ENCODE results near the gene PTPRK.

The PTPRK gene

GRCh38 chr6:128099571-128100197 is 420.7 kb downstream of the PTPRK start:
- no peak for TF ChIP-seq CTCF (IDR thresholded peaks at IDR 0.05; ENCODE audit: low read depth, low read length)
- DNase-seq (ENCODE audit: low read depth, low spot score): no peak
- H3K4me3 ChIP-seq (ENCODE audit: low read depth, low read length): no peak overlapping the region
- in situ Hi-C loops (cut with HindIII; ENCODE audit: low sequenced_read_pairs): no loop called here

DNA sequence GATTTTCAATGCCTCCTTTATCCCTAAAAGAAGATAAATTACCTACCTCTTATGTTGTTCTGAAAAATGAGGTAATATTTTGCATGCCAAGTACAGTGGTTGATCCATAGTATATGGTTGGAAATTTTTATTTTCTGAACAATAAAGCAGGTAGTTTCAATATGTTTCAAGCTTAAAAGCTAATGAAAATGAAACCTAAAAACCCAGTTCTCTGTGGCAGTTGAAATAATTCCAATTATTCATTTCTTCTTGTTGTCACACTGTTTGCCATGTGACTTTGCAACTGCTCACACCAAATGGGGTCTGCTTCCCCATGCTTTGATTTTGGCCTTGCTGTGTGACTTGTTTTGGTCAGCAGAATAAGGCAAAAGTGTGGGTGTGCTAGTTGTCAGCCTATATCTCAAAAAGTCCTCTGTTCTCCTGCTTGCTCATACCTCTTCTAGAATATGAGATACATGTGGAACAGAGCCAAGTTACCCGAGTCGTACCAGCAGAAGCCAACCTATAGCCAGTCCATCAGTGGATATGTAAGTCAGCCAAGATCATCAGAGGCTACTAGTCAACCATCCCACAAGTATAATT is 422.3 kb downstream of the PTPRK start:
- peak; percentile 18 for DNase-seq (ENCODE audit: low read depth, low spot score)
- no peak for TF ChIP-seq CTCF (IDR thresholded peaks at IDR 0.05; ENCODE audit: low read depth, low read length)

DNA sequence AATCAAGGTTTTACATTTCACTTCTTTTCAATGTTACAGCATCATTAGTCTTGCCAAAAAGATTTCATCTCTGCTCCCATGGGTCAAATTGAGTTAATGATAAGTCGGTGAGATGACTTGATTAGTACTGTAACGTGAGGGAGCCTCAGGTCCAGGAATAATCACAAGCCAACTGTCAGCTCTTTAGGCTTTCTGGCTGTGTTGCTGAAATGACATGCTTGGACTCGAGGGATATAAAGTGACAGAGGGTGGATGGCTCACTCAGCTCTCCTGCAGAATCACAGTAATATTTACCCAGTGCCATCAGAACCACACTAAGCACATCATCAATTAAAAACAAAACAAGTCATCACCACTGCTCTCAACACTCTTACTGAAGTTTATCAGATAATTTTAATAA is 423.4 kb downstream of the PTPRK start:
- no peak for TF ChIP-seq CTCF (IDR thresholded peaks at IDR 0.05; ENCODE audit: low read depth, low read length)
- in situ Hi-C loops (cut with HindIII; ENCODE audit: low sequenced_read_pairs): no loop called here
- no peak overlapping the region for H3K4me3 ChIP-seq (ENCODE audit: low read depth, low read length)
- no peak for DNase-seq (ENCODE audit: low read depth, low spot score)

More for the DNA sequence above, 422.3 kb downstream of the PTPRK start:
- in situ Hi-C loops (cut with HindIII; ENCODE audit: low sequenced_read_pairs): no loop called here
- no peak overlapping the region for H3K4me3 ChIP-seq (ENCODE audit: low read depth, low read length)

DNA sequence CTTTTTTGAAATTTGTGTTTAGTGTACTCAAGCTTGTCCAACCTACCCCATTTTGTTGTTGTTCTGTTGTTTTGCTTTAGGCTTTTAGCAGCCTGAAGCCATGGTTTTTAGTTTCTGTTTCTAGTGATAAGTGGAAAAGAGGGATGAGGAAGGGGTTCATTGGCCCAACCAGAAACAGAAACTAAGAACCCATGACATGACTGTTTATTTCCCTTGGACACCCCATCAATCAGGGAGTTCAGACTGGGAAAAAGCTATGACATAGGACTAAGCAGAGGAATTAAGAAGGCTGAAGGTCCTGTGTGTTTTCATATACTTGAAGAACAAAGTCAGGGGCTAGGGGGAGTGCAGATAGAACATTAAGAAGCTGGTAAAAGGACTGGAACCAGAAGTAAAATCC is 425.0 kb downstream of the PTPRK start:
- no peak for TF ChIP-seq CTCF (IDR thresholded peaks at IDR 0.05; ENCODE audit: low read depth, low read length)
- in situ Hi-C loops (cut with HindIII; ENCODE audit: low sequenced_read_pairs): no loop called here
- no peak overlapping the region for H3K4me3 ChIP-seq (ENCODE audit: low read depth, low read length)
- no peak for DNase-seq (ENCODE audit: low read depth, low spot score)

DNA sequence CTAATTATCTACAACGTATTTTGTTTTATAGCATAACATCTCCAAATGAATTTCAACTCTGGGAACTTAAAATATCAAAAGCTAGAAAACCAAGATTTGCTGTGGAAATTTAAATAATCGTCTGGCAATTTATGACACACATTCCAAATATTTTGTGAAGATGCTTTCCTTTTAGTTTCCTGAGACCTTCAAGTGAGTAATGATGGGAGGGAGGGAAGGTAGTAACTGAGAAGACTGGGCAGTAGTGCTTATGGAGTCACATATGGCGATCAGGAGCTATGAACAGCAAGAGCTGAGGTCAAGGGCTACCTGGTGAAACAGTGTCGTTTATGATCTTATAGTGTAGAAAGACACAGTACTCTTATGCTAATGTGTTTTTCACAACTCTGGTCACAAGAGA is 441.4 kb downstream of the PTPRK start:
- in situ Hi-C loops (cut with HindIII; ENCODE audit: low sequenced_read_pairs): no loop called here
- H3K4me3 ChIP-seq (ENCODE audit: low read depth, low read length): no peak overlapping the region
- TF ChIP-seq CTCF (IDR thresholded peaks at IDR 0.05; ENCODE audit: low read depth, low read length): no peak
- DNase-seq (ENCODE audit: low read depth, low spot score): no peak

DNA sequence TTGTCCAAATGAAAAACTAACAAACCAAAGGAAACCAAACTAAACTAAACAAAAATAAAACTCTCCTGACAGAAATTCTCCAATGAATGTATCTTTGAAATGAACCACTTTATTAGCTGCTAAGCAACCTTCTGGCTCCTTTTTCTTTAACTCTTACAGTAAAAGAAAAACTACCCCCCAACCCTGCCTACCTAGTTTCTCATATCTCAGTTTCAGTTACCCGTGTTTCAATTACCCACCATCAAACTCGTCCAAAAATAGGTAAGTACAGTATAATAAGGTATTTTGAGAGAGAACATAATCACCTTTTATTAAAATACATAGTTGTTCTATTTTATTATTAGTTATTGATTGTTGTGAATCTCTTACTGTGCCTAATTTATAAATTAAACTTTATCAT is 442.1 kb downstream of the PTPRK start:
- no peak overlapping the region for H3K4me3 ChIP-seq (ENCODE audit: low read depth, low read length)
- in situ Hi-C loops (cut with HindIII; ENCODE audit: low sequenced_read_pairs): no loop called here
- DNase-seq (ENCODE audit: low read depth, low spot score): no peak
- TF ChIP-seq CTCF (IDR thresholded peaks at IDR 0.05; ENCODE audit: low read depth, low read length): no peak
